Lung (tissue), 12 donors: ENCODE measurements around the gene KCNT1. TPM values are rescaled to one million over a fixed set of nuclear protein-coding genes. Genes with fewer than 3 reads are reported as not detected.

Experiments used
- ATAC-seq: fragments of 200-7000 bp; cut with Tn5 transposase; one replicate; pipeline ENCODE4 v1.9.1; 2020; ENCODE audit warnings: moderate number of reproducible peaks; ENCODE audit not compliant: insufficient read depth, low FRiP score
- DNase-seq, 3 donors: peaks; one replicate each; pipeline ENCODE4 v3.0.0-alpha.2; 2013 to 2017
- H3K27ac ChIP-seq, 2 donors: one replicate each; pipeline ENCODE4 v1.5.1; 2013; ENCODE audit warnings: mild to moderate bottlenecking in 2 of 2, moderate library complexity in 2 of 2, control low read depth in 1 of 2, inconsistent platforms in 1 of 2, low read depth in 1 of 2, low read length in 1 of 2
- H3K27me3 ChIP-seq, 3 donors: one replicate each; pipeline ENCODE4 v1.5.1; 2013; ENCODE audit warnings: low read length in 2 of 3; ENCODE audit not compliant: control insufficient read depth in 3 of 3, insufficient read depth in 3 of 3
- H3K36me3 ChIP-seq, 4 donors: one replicate each; pipeline ENCODE4 v1.5.1; 2013; ENCODE audit warnings: low read length in 4 of 4, mild to moderate bottlenecking in 1 of 4, moderate library complexity in 1 of 4; ENCODE audit not compliant: control insufficient read depth in 4 of 4, insufficient read depth in 4 of 4
- H3K4me1 ChIP-seq, 5 donors: one replicate each; pipeline ENCODE4 v1.5.1; 2013; ENCODE audit warnings: low read length in 5 of 5, mild to moderate bottlenecking in 2 of 5, moderate library complexity in 1 of 5; ENCODE audit not compliant: control insufficient read depth in 5 of 5, insufficient read depth in 5 of 5
- H3K4me3 ChIP-seq: one replicate; pipeline ENCODE4 v1.5.1; 2013; ENCODE audit warnings: mild to moderate bottlenecking, control low read depth, moderate library complexity
- H3K9ac ChIP-seq, 2 donors: one replicate each; pipeline ENCODE4 v1.5.1; 2013; ENCODE audit warnings: low read length in 2 of 2, control low read depth in 1 of 2; ENCODE audit not compliant: insufficient read depth in 1 of 2
- H3K9me3 ChIP-seq, 4 donors: one replicate each; pipeline ENCODE4 v1.5.1; 2013; ENCODE audit warnings: low read length in 3 of 4, mild to moderate bottlenecking in 1 of 4, moderate library complexity in 1 of 4; ENCODE audit not compliant: control insufficient read depth in 4 of 4, insufficient read depth in 3 of 4
- WGBS, 2 donors: extraction: QIAGEN DNeasy Blood & Tissue Kit; methylation state at CpG; one replicate each; pipeline ENCODE4 v1.1.7; 2013; 5-methylcytosine and 5-hydroxymethylcytosine counted together
- polyA plus RNA-seq, 2 donors: library from polyadenylated mRNA; stranded (reverse); fragments of 200-250 nt; gene quantifications; one replicate each; pipeline ENCODE4 v1.2.1, GENCODE V29; 2013
- total RNA-seq, 2 donors: library from RNA; depleted of rRNA in 1 of 2; stranded (reverse); fragments of >200 nt in 1 of 2; gene quantifications; one replicate each; pipeline ENCODE4 v1.2.1, GENCODE V29; 2014 to 2021
- TF ChIP-seq, protein P1 (sequence below): IDR thresholded peaks from 2 replicates; pipeline ENCODE4 v1.5.1; 2012; ENCODE audit warnings: mild to moderate bottlenecking; ENCODE audit errors: control extremely low read depth, extremely low read depth
- donor health status: control.
- donor health status: control.
- donor health status: Bipolar disorder and iron deficiency.
- donor health status: healthy.
- donor health status: DM: yes; HTN: yes; CAD: no.

The KCNT1 gene
- total and polyA plus RNA-seq, 4 donors: 0.06 to 0.28 (median 0.11) TPM

DNA sequence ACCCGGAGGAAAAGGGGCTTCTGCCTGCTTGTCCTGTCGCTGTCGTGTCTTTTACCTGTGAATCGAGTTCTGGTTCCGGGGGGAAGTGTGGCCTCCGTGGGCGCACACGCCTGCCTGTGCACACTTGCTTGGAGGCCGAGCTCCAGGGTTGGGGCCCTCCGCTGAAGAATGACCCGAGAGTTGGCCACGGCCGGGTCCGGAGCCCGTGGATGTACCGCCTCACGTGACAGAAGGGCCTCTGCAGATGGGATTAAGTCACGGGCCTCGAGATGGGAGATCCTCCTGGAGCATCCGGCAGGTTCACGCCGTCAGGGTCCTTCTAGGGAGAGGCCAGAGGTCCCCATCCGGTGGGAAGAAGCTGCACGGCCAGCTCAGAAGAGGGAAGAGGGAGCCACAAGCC is 81.0 kb downstream of the KCNT1 start:
- Histone ChIP-seq H3K4me3 (no peak overlapping the region), H3K36me3 (no peaks in the 10 kb centered on the region), H3K4me1 (no peaks in the 10 kb centered on the region), H3K27ac (no peak overlapping the region), H3K9ac (no peak overlapping the region), H3K9me3 (peaks cover 0 to 2% (median 0%) of the 10 kb centered on the region in 4 donors), H3K27me3 (peaks cover 0 to 3% (median 0%) of the 10 kb centered on the region in 3 donors)
- DNase-seq: no peak
- no peak for ATAC-seq
- TF ChIP-seq, protein P1, sequence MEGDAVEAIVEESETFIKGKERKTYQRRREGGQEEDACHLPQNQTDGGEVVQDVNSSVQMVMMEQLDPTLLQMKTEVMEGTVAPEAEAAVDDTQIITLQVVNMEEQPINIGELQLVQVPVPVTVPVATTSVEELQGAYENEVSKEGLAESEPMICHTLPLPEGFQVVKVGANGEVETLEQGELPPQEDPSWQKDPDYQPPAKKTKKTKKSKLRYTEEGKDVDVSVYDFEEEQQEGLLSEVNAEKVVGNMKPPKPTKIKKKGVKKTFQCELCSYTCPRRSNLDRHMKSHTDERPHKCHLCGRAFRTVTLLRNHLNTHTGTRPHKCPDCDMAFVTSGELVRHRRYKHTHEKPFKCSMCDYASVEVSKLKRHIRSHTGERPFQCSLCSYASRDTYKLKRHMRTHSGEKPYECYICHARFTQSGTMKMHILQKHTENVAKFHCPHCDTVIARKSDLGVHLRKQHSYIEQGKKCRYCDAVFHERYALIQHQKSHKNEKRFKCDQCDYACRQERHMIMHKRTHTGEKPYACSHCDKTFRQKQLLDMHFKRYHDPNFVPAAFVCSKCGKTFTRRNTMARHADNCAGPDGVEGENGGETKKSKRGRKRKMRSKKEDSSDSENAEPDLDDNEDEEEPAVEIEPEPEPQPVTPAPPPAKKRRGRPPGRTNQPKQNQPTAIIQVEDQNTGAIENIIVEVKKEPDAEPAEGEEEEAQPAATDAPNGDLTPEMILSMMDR: no peak
- whole genome bisulfite sequencing, 2 donors: 88 to 91% methylated on average over 24 of the region's 24 CpGs

DNA sequence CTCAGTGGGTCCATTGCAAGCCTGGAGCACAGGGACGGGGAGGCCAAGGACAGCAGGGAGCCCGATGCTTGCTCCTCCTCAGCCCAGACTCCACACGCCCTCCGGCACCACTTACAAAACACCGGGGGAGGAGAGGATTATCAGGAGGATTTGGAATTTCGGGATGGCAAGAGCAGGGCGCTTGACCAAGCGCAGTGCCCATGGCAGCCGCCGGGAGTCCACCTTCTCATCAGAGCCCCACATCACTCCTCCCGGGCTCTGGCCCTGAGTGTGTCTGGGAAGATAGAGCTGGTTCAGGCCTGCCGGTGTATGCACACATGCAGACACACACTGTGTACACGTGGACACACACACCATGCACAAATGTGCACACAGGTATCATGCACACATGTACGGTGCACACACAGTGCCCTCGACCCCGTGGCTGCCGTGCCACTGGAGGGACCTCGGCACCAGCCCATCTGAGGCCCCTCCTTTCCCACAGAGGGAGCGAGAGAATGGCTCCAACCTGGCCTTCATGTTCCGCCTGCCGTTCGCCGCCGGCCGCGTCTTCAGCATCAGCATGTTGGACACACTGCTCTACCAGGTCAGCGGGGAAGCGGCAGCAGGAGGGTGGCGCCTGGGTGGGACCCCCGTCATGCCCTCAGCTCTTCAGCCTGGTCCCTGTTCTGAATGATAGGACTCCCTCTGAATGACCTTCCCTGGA is 81.7 kb downstream of the KCNT1 start:
- no peak overlapping the region for H3K27ac ChIP-seq
- 85 to 91% methylated on average over 30 of the region's 30 CpGs for WGBS, 2 donors
- ATAC-seq: no peak
- H3K27me3 ChIP-seq: peaks cover 0 to 3% (median 0%) of the 10 kb centered on the region in 3 donors
- no peak for DNase-seq
- H3K36me3 ChIP-seq: no peaks in the 10 kb centered on the region
- no peak overlapping the region for H3K4me3 ChIP-seq
- peaks cover 0 to 2% (median 0%) of the 10 kb centered on the region in 4 donors for H3K9me3 ChIP-seq
- no peaks in the 10 kb centered on the region for H3K4me1 ChIP-seq
- H3K9ac ChIP-seq: no peak overlapping the region
- TF ChIP-seq, protein P1: no peak

DNA sequence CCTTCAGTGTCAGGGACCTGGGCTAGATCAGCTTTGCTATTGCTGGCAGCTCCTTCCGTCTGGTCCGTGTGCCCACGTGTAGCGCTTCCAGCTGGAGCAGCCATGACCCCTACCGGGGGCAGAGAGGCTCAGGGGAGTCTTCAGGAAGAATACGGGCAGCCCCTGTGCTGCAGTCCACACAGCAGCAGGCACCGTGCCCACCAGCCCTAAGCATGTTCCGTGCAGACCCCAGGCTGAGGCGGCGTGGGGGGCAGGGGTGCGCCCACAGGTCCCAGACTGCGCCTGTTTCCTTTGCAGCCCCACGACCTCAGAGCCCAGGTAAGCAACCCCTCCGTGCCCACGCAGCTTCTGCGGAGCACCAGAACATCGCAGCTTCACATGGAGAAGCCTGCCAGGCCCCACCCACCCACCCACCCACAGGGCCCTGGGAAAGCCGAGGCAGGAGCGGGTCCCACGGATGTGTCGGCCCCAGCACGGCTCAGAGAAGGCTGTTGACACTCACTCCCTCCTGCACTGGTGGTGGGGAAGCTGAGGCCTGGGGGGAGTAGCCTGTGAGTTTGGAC is 83.1 kb downstream of the KCNT1 start:
- H3K4me1 ChIP-seq: no peaks in the 10 kb centered on the region
- H3K4me3 ChIP-seq: no peak overlapping the region
- 83 to 87% methylated on average over 21 to 22 of the region's 22 CpGs for WGBS, 2 donors
- peaks cover 0 to 2% (median 0%) of the 10 kb centered on the region in 4 donors for H3K9me3 ChIP-seq
- H3K36me3 ChIP-seq: no peaks in the 10 kb centered on the region
- H3K27ac ChIP-seq: no peak overlapping the region
- ATAC-seq (no peak), DNase-seq (no peak)
- TF ChIP-seq, protein P1: no peak
- peaks cover 0 to 5% (median 3%) of the 10 kb centered on the region in 3 donors for H3K27me3 ChIP-seq
- H3K9ac ChIP-seq: no peak overlapping the region
